SU-DHL-6 (cell line): ENCODE data around the gene GPX4.

Experiments
- H2AFZ ChIP-seq: fragments of 200-600 bp; sonication (generic); 2 replicates; pipeline ENCODE4 v1.6.1; 2014; ENCODE audit warnings: low read depth, mild to moderate bottlenecking, moderate library complexity, mixed read lengths, antibody characterized with exemption, low read length; ENCODE audit not compliant: severe bottlenecking
- H3F3A ChIP-seq: fragments of 200-600 bp; shearing (Covaris generic); 2 replicates; pipeline ENCODE4 v1.6.0; 2016; ENCODE audit warnings: antibody characterized with exemption, mild to moderate bottlenecking; ENCODE audit not compliant: insufficient read depth
- H3K27ac ChIP-seq: fragments of 200-600 bp; sonication (generic); 2 replicates; pipeline ENCODE4 v1.5.1; 2016; ENCODE audit warnings: low read depth, mild to moderate bottlenecking, low read length, moderate library complexity, mixed read lengths
- H3K27me3 ChIP-seq: fragments of 200-600 bp; sonication (generic), shearing (Covaris generic); 2 replicates; pipeline ENCODE4 v1.6.0; 2014; ENCODE audit warnings: mild to moderate bottlenecking, low read length
- H3K36me3 ChIP-seq: fragments of 200-600 bp; sonication (generic); 2 replicates; pipeline ENCODE4 v1.6.1; 2014; ENCODE audit warnings: mild to moderate bottlenecking, low read length, mixed read lengths
- H3K4me2 ChIP-seq: fragments of 300-600, 200-600 bp; shearing (Covaris generic), sonication (generic); 2 replicates; pipeline ENCODE4 v1.6.0; 2014; ENCODE audit warnings: low read length, low read depth, mild to moderate bottlenecking; ENCODE audit not compliant: poor library complexity, severe bottlenecking
- H3K4me3 ChIP-seq: fragments of 200-600 bp; sonication (generic); 2 replicates; pipeline ENCODE4 v1.5.1; 2014; ENCODE audit warnings: antibody characterized with exemption, low read length, mild to moderate bottlenecking, mixed read lengths; ENCODE audit not compliant: insufficient read depth, poor library complexity, severe bottlenecking
- H3K79me2 ChIP-seq: fragments of 200-600 bp; sonication (generic); 2 replicates; pipeline ENCODE4 v1.6.1; 2014; ENCODE audit warnings: mild to moderate bottlenecking, low read length, moderate library complexity; ENCODE audit not compliant: insufficient read depth
- H3K9ac ChIP-seq: fragments of 200-600 bp; sonication (generic); 2 replicates; pipeline ENCODE4 v1.7.0; 2014; ENCODE audit warnings: mild to moderate bottlenecking, low read length
- H3K9me2 ChIP-seq: fragments of 200-600 bp; sonication (generic); replicated peaks from 2 replicates; pipeline ENCODE4 v1.6.1; 2014; ENCODE audit warnings: low read length; ENCODE audit not compliant: insufficient read depth
- H3K9me3 ChIP-seq: fragments of 200-600 bp; sonication (generic); 2 replicates; pipeline ENCODE4 v1.6.1; 2014; ENCODE audit warnings: low read length, mixed read lengths; ENCODE audit not compliant: insufficient read depth
- H4K20me1 ChIP-seq: fragments of 200-600 bp; sonication (generic); 2 replicates; pipeline ENCODE4 v1.6.1; 2014; ENCODE audit warnings: low read depth, mild to moderate bottlenecking, antibody characterized with exemption, low read length, moderate library complexity, mixed read lengths
- EZH2phosphoT487 ChIP-seq: fragments of 200-600 bp; sonication (generic), shearing (Covaris generic); conservative IDR thresholded peaks from 2 replicates; pipeline ENCODE4 v1.6.1; 2018; ENCODE audit warnings: mild to moderate bottlenecking, antibody characterized with exemption, low read length, moderate library complexity, mixed read lengths
- TF ChIP-seq, protein P1 (sequence below): fragments of 200-600 bp; sonication (generic); IDR thresholded peaks from one replicate; pipeline ENCODE4 v1.5.1; 2017; ENCODE audit warnings: antibody characterized with exemption, mild to moderate bottlenecking, low read length, moderate library complexity; ENCODE audit not compliant: insufficient read depth, poor library complexity, severe bottlenecking

The GPX4 gene

DNA sequence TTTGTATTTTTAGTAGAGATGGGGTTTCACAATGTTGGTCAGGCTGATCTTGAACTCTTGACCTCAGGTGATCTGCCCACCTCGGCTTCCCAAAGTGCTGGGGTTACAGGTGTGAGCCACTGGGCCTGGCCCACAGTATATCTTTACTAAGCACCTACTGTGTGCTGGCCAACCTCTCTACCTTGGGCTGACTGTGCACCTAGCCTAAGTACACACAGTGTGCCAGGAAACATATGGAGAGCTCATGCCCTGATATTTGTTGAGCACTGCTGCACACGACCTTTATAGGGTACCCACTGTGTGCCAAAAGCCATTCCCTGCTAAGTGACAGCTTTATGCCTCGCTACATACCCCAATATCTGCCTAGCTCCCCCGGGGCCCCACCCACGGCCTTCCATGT, 43.1 kb upstream of the GPX4 start:
- Histone ChIP-seq H3K4me3 (no peak overlapping the region), H3K9me3 (no peaks in the 10 kb centered on the region), H3K4me2 (no peak overlapping the region), H3K79me2 (no peaks in the 10 kb centered on the region), H3K27me3 (no peaks in the 10 kb centered on the region), H3F3A (peaks cover 12% of the 10 kb centered on the region; the same call in 1 of the 2 replicates), H3K9me2 (no peaks in the 10 kb centered on the region), H4K20me1 (no peaks in the 10 kb centered on the region), H3K36me3 (no peaks in the 10 kb centered on the region), H3K9ac (no peak overlapping the region), H3K27ac (no peak overlapping the region), H2AFZ (no peak overlapping the region)
- TF ChIP-seq, protein P1, sequence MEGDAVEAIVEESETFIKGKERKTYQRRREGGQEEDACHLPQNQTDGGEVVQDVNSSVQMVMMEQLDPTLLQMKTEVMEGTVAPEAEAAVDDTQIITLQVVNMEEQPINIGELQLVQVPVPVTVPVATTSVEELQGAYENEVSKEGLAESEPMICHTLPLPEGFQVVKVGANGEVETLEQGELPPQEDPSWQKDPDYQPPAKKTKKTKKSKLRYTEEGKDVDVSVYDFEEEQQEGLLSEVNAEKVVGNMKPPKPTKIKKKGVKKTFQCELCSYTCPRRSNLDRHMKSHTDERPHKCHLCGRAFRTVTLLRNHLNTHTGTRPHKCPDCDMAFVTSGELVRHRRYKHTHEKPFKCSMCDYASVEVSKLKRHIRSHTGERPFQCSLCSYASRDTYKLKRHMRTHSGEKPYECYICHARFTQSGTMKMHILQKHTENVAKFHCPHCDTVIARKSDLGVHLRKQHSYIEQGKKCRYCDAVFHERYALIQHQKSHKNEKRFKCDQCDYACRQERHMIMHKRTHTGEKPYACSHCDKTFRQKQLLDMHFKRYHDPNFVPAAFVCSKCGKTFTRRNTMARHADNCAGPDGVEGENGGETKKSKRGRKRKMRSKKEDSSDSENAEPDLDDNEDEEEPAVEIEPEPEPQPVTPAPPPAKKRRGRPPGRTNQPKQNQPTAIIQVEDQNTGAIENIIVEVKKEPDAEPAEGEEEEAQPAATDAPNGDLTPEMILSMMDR, result no peak
- TF ChIP-seq EZH2phosphoT487, result no peak

DNA sequence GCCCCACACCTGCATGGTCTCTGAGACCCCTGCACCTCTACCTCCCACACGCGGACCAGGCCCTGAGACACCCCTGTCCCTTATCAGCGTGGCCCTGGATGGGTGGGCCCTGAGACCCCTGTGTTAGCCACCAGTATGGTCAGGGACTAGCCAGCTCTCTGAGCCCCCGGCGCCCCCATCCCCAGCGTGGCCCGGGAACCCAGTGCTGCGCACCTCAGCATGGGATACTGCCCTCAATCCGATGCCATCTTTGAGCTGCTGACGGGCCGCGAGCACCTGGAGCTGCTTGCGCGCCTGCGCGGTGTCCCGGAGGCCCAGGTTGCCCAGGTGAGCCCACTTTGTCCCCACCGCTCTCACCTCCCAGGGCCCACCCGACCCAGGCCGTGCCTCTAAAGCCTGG, 41.8 kb upstream of the GPX4 start:
- no peak overlapping the region for H3K27ac ChIP-seq
- no peak overlapping the region for H3K4me2 ChIP-seq
- H3K36me3 ChIP-seq, result no peaks in the 10 kb centered on the region
- no peaks in the 10 kb centered on the region for H3K9me2 ChIP-seq
- no peak for TF ChIP-seq EZH2phosphoT487
- H3F3A ChIP-seq, result peaks cover 12% of the 10 kb centered on the region; the same call in 1 of the 2 replicates
- H2AFZ ChIP-seq, result no peak overlapping the region
- H3K9me3 ChIP-seq, result no peaks in the 10 kb centered on the region
- no peak overlapping the region for H3K9ac ChIP-seq
- no peaks in the 10 kb centered on the region for H3K27me3 ChIP-seq
- H3K79me2 ChIP-seq, result no peaks in the 10 kb centered on the region
- no peaks in the 10 kb centered on the region for H4K20me1 ChIP-seq
- no peak overlapping the region for H3K4me3 ChIP-seq

- Histone ChIP-seq H3K27me3 (no peaks in the 10 kb centered on the region), H3K9me3 (no peaks in the 10 kb centered on the region), H3F3A (peaks cover 12% of the 10 kb centered on the region; the same call in 1 of the 2 replicates), H4K20me1 (no peaks in the 10 kb centered on the region), H3K9me2 (no peaks in the 10 kb centered on the region), H3K79me2 (no peaks in the 10 kb centered on the region), H3K9ac (no peak overlapping the region), H3K4me2 (no peak overlapping the region), H3K4me3 (no peak overlapping the region), H3K27ac (no peak overlapping the region), H2AFZ (no peak overlapping the region), H3K36me3 (no peaks in the 10 kb centered on the region)
- TF ChIP-seq EZH2phosphoT487, result no peak
- TF ChIP-seq, protein P1, result no peak
These were observed 41.3 kb upstream of the GPX4 start for GRCh38 chr19:1062387-1063029.
